GM12864 (cell line): ENCODE measurements around the gene MAFB.

Source experiments
- DNase-seq: peaks from one replicate; pipeline ENCODE4 v3.0.0-alpha.2; 2011; ENCODE audit warnings: low read depth
- H3K4me3 ChIP-seq: 2 replicates; pipeline ENCODE4 v1.5.1; 2011; ENCODE audit warnings: mild to moderate bottlenecking, low read depth, low read length, control low read depth
- CTCF ChIP-seq: IDR thresholded peaks from 2 replicates; pipeline ENCODE4 v1.5.1; 2011; ENCODE audit warnings: low read depth, mild to moderate bottlenecking, moderate library complexity, low read length, control low read depth, inconsistent platforms; ENCODE audit errors: missing control alignments

Gene MAFB

GRCh38 chr20:40670253-40670652 lies 18.8 kb downstream of the MAFB start:
- DNase-seq = no peak
- TF ChIP-seq CTCF = peak; percentile 10

GRCh38 chr20:40669692-40670091 lies 19.3 kb downstream of the MAFB start:
- DNase-seq = no peak
- no peak for TF ChIP-seq CTCF

More at GRCh38 chr20:40670253-40670652, 18.8 kb downstream of the MAFB start:
- H3K4me3 ChIP-seq = no peak overlapping the region

GRCh38 chr20:40668449-40669228 lies 20.4 kb downstream of the MAFB start:
- TF ChIP-seq CTCF = no peak
- DNase-seq = no peak
- H3K4me3 ChIP-seq = no peak overlapping the region

More at GRCh38 chr20:40669692-40670091, 19.3 kb downstream of the MAFB start:
- H3K4me3 ChIP-seq = no peak overlapping the region

GRCh38 chr20:40667503-40667902 lies 21.5 kb downstream of the MAFB start:
- no peak for TF ChIP-seq CTCF
- no peak overlapping the region for H3K4me3 ChIP-seq
- DNase-seq = no peak

GRCh38 chr20:40666336-40666735 lies 22.7 kb downstream of the MAFB start:
- no peak overlapping the region for H3K4me3 ChIP-seq
- no peak for TF ChIP-seq CTCF
- DNase-seq = no peak

GRCh38 chr20:40664891-40665290 lies 24.1 kb downstream of the MAFB start:
- H3K4me3 ChIP-seq = no peak overlapping the region
- no peak for DNase-seq
- TF ChIP-seq CTCF = no peak
